ENCODE data around the gene MYZAP. TPM values are rescaled to one million over a fixed set of nuclear protein-coding genes. Genes with fewer than 3 reads are reported as not detected.
"Not testable (repeated sequence)": the region's sequence is repeated elsewhere in the genome, so short reads cannot be mapped to it uniquely, and the experiment has no call there.

MYZAP gene
- total RNA-seq, 1 experiment from 2014 or later: 5.9 TPM

DNA sequence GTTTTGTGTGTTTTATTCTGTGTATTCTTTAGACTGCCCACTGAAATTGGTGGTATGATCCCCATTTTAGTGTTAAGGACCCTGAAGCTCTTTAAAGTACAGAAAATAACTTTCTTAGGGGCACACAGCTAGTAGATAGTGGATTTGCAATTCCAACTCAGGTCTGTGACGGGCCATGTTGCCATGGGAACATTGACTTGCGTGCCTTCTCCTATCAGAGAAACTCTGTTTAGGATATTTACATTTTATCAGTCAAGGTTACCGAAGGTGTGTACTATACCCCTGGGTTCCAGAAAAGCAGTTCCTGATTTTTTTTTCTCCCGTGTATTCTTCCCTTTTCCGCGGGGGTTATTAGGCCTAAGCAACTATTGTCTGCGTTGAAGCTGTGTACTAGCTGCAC, 19.4 kb downstream of the MYZAP start:
- Histone ChIP-seq H3K4me2 (peak overlapping the region; percentile 61), H3K27ac (peak overlapping the region; percentile 85), H3K79me2 (ENCODE audit: low read depth) (no peaks in the 10 kb centered on the region; the same call in none of the 2 replicates), H3K27me3 (ENCODE audit: insufficient read depth, low read depth) (no peaks in the 10 kb centered on the region), H3K9me3 (ENCODE audit: insufficient read depth, low read depth) (no peaks in the 10 kb centered on the region), H3K36me3 (ENCODE audit: low read depth) (no peaks in the 10 kb centered on the region), H4K20me1 (ENCODE audit: insufficient read depth) (no peaks in the 10 kb centered on the region), H3K9me2 (ENCODE audit: insufficient read depth) (no peaks in the 10 kb centered on the region), H2AFZ (no peak overlapping the region), H3F3A (ENCODE audit: insufficient read depth, low read depth) (peaks cover 24% of the 10 kb centered on the region; the same call in 1 of the 2 replicates), H3K4me3 (no peak overlapping the region), H3K4me1 (replicated peaks; ENCODE audit: insufficient read depth) (peaks cover 40% of the 10 kb centered on the region)
- ChIA-PET CTCF (interaction anchor here (0.6 to 1.4 kb wide), 3 partner anchors 50 to 1150 kb away, joined by 3 to 6 read pairs (median 3); no protein-coding TSS in a partner anchor), POLR2A (ENCODE audit: unreplicated experiment) (interaction anchor here (0.6 kb wide), 1 partner anchor 835 kb away, joined by 3 read pairs; no protein-coding TSS in a partner anchor)
- intact Hi-C loops (cut with micrococcal nuclease; ENCODE audit: unreplicated experiment): loop anchor here (5.0 kb wide), 1 partner anchor 269 kb away; no protein-coding TSS in a partner anchor
- BruUV-seq (replicated peaks): no TSS peak
- TF ChIP-seq, protein P1, sequence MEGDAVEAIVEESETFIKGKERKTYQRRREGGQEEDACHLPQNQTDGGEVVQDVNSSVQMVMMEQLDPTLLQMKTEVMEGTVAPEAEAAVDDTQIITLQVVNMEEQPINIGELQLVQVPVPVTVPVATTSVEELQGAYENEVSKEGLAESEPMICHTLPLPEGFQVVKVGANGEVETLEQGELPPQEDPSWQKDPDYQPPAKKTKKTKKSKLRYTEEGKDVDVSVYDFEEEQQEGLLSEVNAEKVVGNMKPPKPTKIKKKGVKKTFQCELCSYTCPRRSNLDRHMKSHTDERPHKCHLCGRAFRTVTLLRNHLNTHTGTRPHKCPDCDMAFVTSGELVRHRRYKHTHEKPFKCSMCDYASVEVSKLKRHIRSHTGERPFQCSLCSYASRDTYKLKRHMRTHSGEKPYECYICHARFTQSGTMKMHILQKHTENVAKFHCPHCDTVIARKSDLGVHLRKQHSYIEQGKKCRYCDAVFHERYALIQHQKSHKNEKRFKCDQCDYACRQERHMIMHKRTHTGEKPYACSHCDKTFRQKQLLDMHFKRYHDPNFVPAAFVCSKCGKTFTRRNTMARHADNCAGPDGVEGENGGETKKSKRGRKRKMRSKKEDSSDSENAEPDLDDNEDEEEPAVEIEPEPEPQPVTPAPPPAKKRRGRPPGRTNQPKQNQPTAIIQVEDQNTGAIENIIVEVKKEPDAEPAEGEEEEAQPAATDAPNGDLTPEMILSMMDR (conservative IDR thresholded peaks at IDR 0.05): no peak
- TF ChIP-seq EZH2 (IDR thresholded peaks at IDR 0.05; ENCODE audit: low read depth): no peak
- DNase-seq: no peak

DNA sequence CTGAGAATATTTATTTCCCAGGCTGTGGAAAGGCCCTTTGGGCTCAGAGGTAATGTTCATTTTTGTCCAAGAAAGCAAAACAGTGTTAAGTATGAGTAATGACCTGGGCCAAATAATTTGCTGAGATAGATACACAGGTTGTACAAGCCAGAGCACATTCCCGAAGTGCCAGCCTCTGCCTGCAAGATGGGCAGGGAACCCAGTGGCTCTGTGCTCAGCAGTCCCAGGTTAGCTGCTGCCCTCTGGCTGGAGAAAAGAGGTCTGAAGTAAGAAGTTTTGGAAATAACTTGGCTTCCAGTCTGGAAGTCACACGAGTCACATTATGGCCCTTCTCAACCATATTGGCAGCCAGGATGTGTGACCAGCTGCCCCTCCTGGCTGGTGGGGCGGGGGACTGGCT, 20.2 kb downstream of the MYZAP start:
- Histone ChIP-seq H3K4me1 (replicated peaks; ENCODE audit: insufficient read depth) (peaks cover 36% of the 10 kb centered on the region), H3K36me3 (ENCODE audit: low read depth) (no peaks in the 10 kb centered on the region), H4K20me1 (ENCODE audit: insufficient read depth) (no peaks in the 10 kb centered on the region), H3F3A (ENCODE audit: insufficient read depth, low read depth) (peaks cover 21% of the 10 kb centered on the region; the same call in 1 of the 2 replicates), H3K9me2 (ENCODE audit: insufficient read depth) (no peaks in the 10 kb centered on the region), H3K27ac (peak overlapping the region; percentile 85), H3K4me3 (no peak overlapping the region), H3K27me3 (ENCODE audit: insufficient read depth, low read depth) (no peaks in the 10 kb centered on the region), H3K4me2 (peak overlapping the region; percentile 61), H3K79me2 (ENCODE audit: low read depth) (no peaks in the 10 kb centered on the region; the same call in none of the 2 replicates), H2AFZ (no peak overlapping the region), H3K9me3 (ENCODE audit: insufficient read depth, low read depth) (no peaks in the 10 kb centered on the region)
- ChIA-PET CTCF (interaction anchor here (0.6 to 1.4 kb wide), 5 partner anchors 11 to 58 kb away, joined by 3 to 7 read pairs (median 3); no protein-coding TSS in a partner anchor), POLR2A (ENCODE audit: unreplicated experiment) (interaction anchor here (0.6 kb wide), 1 partner anchor 836 kb away, joined by 3 read pairs; no protein-coding TSS in a partner anchor)
- TF ChIP-seq EZH2 (IDR thresholded peaks at IDR 0.05; ENCODE audit: low read depth): no peak
- TF ChIP-seq, protein P1 (conservative IDR thresholded peaks at IDR 0.05): peak; percentile 68
- intact Hi-C loops (cut with micrococcal nuclease; ENCODE audit: unreplicated experiment): loop anchor here (1.0 to 5.0 kb wide), 3 partner anchors 21 to 270 kb away; partner anchors contain the start of gene MYZAP
- no TSS peak for BruUV-seq (replicated peaks)
- DNase-seq: peak; percentile 81 to 87

DNA sequence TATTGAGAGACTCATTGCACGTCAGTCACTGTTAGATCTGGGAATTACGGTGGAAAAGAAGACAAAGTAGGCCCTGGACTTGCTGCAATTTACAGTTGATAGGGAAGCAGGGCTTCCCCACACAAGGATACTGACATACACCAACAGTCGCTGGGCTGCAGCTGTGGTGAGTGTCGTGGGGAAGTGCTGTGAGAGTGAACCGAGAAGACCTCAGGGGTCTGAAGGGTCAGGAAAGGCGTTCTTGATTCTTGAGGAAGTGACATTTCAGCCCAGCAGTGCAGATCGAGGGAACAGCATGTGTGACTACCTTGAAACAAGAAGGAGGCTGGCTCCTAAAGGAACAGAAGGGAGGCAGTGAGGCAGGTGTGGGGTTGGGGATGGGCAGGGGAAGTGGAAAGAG, 22.5 kb downstream of the MYZAP start:
- H3K36me3 ChIP-seq (ENCODE audit: low read depth): 0 out of 2 replicates have a peak, but pooled peaks cover 5% of the 10 kb centered on the region
- no peak overlapping the region for H2AFZ ChIP-seq
- H3K4me2 ChIP-seq: no peak overlapping the region
- peaks cover 25% of the 10 kb centered on the region for H3K4me1 ChIP-seq (replicated peaks; ENCODE audit: insufficient read depth)
- DNase-seq: no peak
- BruUV-seq (replicated peaks): no TSS peak
- intact Hi-C loops (cut with micrococcal nuclease; ENCODE audit: unreplicated experiment): loop anchor here (5.0 kb wide), 1 partner anchor 272 kb away; no protein-coding TSS in a partner anchor
- TF ChIP-seq EZH2 (IDR thresholded peaks at IDR 0.05; ENCODE audit: low read depth): no peak
- TF ChIP-seq, protein P1 (conservative IDR thresholded peaks at IDR 0.05): no peak
- H3K27me3 ChIP-seq (ENCODE audit: insufficient read depth, low read depth): no peaks in the 10 kb centered on the region
- POLR2A ChIA-PET (ENCODE audit: unreplicated experiment): no interaction called here
- H3F3A ChIP-seq (ENCODE audit: insufficient read depth, low read depth): peaks cover 16% of the 10 kb centered on the region; the same call in 1 of the 2 replicates
- CTCF ChIA-PET: no interaction called here
- no peaks in the 10 kb centered on the region for H4K20me1 ChIP-seq (ENCODE audit: insufficient read depth)
- H3K4me3 ChIP-seq: no peak overlapping the region
- H3K9me3 ChIP-seq (ENCODE audit: insufficient read depth, low read depth): no peaks in the 10 kb centered on the region
- H3K27ac ChIP-seq: no peak overlapping the region
- H3K79me2 ChIP-seq (ENCODE audit: low read depth): no peaks in the 10 kb centered on the region; the same call in none of the 2 replicates
- no peaks in the 10 kb centered on the region for H3K9me2 ChIP-seq (ENCODE audit: insufficient read depth)

DNA sequence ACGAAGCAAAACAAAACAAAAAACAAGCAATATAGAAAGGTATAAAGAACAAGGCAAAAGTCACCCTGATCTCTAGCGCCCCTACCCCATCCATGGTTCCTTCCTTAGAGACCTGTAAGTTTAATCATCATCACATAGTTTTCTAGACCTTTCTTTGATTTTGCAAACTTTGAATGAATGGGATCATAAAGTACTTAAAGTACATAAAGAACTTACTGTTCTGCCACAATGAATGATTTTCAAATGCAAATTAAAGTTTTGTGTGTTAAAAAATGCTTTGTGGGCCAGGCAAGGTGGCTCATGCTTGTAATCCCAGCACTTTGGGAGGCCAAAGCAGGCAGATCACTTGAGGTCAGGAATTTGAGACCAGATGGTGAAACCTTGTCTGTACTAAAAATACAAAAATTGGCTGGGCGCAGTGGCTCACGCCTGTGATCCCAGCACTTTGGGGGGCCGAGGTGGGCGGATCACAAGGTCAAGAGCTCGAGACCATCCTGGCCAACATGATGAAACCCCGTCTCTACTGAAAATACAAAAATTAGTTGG, 24.3 kb downstream of the MYZAP start:
- H3K4me3 ChIP-seq; H3K79me2 ChIP-seq (ENCODE audit: low read depth); H3K9me2 ChIP-seq (ENCODE audit: insufficient read depth); H3K27ac ChIP-seq; intact Hi-C loops (cut with micrococcal nuclease; ENCODE audit: unreplicated experiment); DNase-seq; H2AFZ ChIP-seq; POLR2A ChIA-PET (ENCODE audit: unreplicated experiment); H3K36me3 ChIP-seq (ENCODE audit: low read depth); H3K27me3 ChIP-seq (ENCODE audit: insufficient read depth, low read depth); H3K4me2 ChIP-seq; CTCF ChIA-PET; H4K20me1 ChIP-seq (ENCODE audit: insufficient read depth); H3K9me3 ChIP-seq (ENCODE audit: insufficient read depth, low read depth); BruUV-seq (replicated peaks): not testable (repeated sequence)
- Histone ChIP-seq H3K4me1 (replicated peaks; ENCODE audit: insufficient read depth) (peaks cover 14% of the 10 kb centered on the region), H3F3A (ENCODE audit: insufficient read depth, low read depth) (peaks cover 11% of the 10 kb centered on the region; the same call in 1 of the 2 replicates)

Measured in PC-9 (cell line).